Neural crest cell (in vitro differentiated cells): ENCODE data around the gene RNF19B. TPM values are rescaled to one million over a fixed set of nuclear protein-coding genes. Genes with fewer than 3 reads are reported as not detected.

Experiments used
- DNase-seq: peaks from one replicate; pipeline ENCODE4 v3.0.0; 2021; ENCODE audit warnings: low read depth, mixed read lengths, low spot score
- H3K27ac Mint-ChIP-seq: one replicate; pipeline ENCODE4 v1.8.0; 2021; ENCODE audit warnings: mild to moderate bottlenecking, mixed read lengths; ENCODE audit not compliant: unreplicated experiment
- H3K27me3 Mint-ChIP-seq: 2 replicates; pipeline ENCODE4 v1.8.0; 2021; ENCODE audit warnings: low read depth, mild to moderate bottlenecking, mixed read lengths
- H3K36me3 Mint-ChIP-seq: 2 replicates; pipeline ENCODE4 v1.8.0; 2021; ENCODE audit warnings: low read depth, mild to moderate bottlenecking, mixed read lengths
- H3K4me1 Mint-ChIP-seq: 2 replicates; pipeline ENCODE4 v1.8.0; 2021; ENCODE audit warnings: mixed read lengths
- H3K4me3 Mint-ChIP-seq: one replicate; pipeline ENCODE4 v1.8.0; 2021; ENCODE audit warnings: mild to moderate bottlenecking, mixed read lengths
- H3K9me3 Mint-ChIP-seq: 2 replicates; pipeline ENCODE4 v1.8.0; 2021; ENCODE audit warnings: mixed read lengths
- CTCF ChIP-seq: fragments of 200-600 bp; sonication (generic); conservative IDR thresholded peaks from 2 replicates; pipeline ENCODE4 v1.5.0; 2021; ENCODE audit warnings: antibody characterized with exemption, mild to moderate bottlenecking
- total RNA-seq: library from RNA; stranded (reverse); gene quantifications from 2 replicates; pipeline ENCODE4 v1.2.1, GENCODE V29; 2021

The RNF19B gene
- total RNA-seq, 1 donor from 2014 or later = 14.9 TPM

DNA sequence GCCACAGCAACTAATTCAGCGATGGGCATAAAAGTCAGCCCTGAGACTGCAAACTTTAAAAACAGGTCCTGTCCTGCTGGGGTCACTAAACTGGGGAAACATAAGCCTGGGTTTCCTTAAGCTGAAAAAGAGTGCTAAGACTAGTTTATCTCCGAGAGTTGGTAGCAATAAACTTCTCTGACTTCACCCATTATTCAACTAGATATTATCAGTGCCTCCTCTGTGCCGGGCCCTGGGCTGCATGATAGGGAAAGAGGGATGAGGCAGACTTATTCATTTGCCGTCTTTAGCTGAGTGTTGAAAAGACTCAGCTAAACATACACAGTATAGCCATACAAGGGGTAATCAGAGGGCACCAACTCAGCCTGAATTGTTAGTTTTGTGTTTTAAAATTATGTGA, 39.0 kb upstream of the RNF19B start:
- no peak overlapping the region for H3K4me3 Mint-ChIP-seq
- H3K4me1 Mint-ChIP-seq = peaks cover 31% of the 10 kb centered on the region
- TF ChIP-seq CTCF = no peak
- peaks cover 6% of the 10 kb centered on the region for H3K36me3 Mint-ChIP-seq
- no peak overlapping the region for H3K27ac Mint-ChIP-seq
- no peaks in the 10 kb centered on the region for H3K9me3 Mint-ChIP-seq
- no peaks in the 10 kb centered on the region for H3K27me3 Mint-ChIP-seq
- DNase-seq = no peak

- no peak overlapping the region for H3K4me3 Mint-ChIP-seq
- H3K9me3 Mint-ChIP-seq = no peaks in the 10 kb centered on the region
- no peak for DNase-seq
- H3K4me1 Mint-ChIP-seq = peaks cover 34% of the 10 kb centered on the region
- no peaks in the 10 kb centered on the region for H3K27me3 Mint-ChIP-seq
- TF ChIP-seq CTCF = no peak
- H3K36me3 Mint-ChIP-seq = peaks cover 3% of the 10 kb centered on the region
- no peak overlapping the region for H3K27ac Mint-ChIP-seq
These were observed 37.4 kb upstream of the RNF19B start for GRCh38 chr1:33002006-33002405.

DNA sequence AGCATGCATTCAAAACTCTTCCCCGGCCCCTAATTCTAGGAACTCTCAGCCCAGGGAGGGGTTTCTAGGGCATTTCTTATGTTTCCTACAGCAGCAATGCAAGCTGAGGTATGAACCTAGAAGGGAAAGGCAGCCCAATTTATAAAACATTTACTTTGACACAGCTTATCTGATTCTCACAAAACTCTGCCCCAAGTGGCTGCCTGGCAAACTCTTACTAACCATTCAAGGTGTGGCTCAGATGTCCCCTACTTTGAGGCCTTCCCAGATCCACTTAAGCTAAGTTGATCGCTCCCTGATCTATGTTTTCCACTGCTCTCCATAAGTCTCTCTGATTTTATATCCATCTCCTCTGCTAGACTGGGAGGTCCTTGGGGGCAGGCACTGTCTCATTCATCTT, 36.7 kb upstream of the RNF19B start:
- no peak overlapping the region for H3K4me3 Mint-ChIP-seq
- no peaks in the 10 kb centered on the region for H3K27me3 Mint-ChIP-seq
- no peaks in the 10 kb centered on the region for H3K9me3 Mint-ChIP-seq
- no peak for DNase-seq
- H3K4me1 Mint-ChIP-seq = peaks cover 34% of the 10 kb centered on the region
- no peak overlapping the region for H3K27ac Mint-ChIP-seq
- peak; percentile 31 for TF ChIP-seq CTCF
- H3K36me3 Mint-ChIP-seq = peaks cover 3% of the 10 kb centered on the region

GRCh38 chr1:33000427-33001026, 35.9 kb upstream of the RNF19B start:
- no peak for TF ChIP-seq CTCF
- no peak overlapping the region for H3K27ac Mint-ChIP-seq
- H3K36me3 Mint-ChIP-seq = peaks cover 3% of the 10 kb centered on the region
- no peaks in the 10 kb centered on the region for H3K27me3 Mint-ChIP-seq
- peaks cover 27% of the 10 kb centered on the region for H3K4me1 Mint-ChIP-seq
- DNase-seq = no peak
- no peaks in the 10 kb centered on the region for H3K9me3 Mint-ChIP-seq
- no peak overlapping the region for H3K4me3 Mint-ChIP-seq

DNA sequence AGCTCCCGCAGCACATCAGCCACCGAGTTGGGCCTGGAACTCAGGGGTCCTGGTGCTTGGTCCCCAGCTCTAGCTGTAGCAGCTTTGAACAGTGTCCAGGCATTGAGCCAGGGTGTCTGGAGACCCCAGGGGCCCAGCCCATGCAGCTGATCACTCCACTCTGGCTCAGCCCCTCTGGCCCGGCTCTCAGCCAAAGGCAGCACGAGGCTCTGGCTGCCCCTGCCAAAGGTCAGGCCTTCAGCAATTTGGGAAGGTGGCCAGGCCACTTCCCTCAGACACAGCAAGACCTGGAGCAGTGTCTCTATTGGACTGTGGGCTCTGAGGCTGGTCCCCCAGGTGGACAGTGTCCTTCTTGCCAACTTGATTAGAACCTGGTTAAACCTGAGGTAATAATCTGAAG, 34.4 kb upstream of the RNF19B start:
- Mint-ChIP-seq H3K4me1 (peaks cover 23% of the 10 kb centered on the region), H3K4me3 (no peak overlapping the region), H3K27ac (no peak overlapping the region), H3K9me3 (no peaks in the 10 kb centered on the region), H3K27me3 (no peaks in the 10 kb centered on the region), H3K36me3 (peaks cover 6% of the 10 kb centered on the region)
- no peak for DNase-seq
- TF ChIP-seq CTCF = no peak

GRCh38 chr1:32998064-32998463, 33.5 kb upstream of the RNF19B start:
- no peaks in the 10 kb centered on the region for H3K9me3 Mint-ChIP-seq
- TF ChIP-seq CTCF = no peak
- no peak overlapping the region for H3K4me3 Mint-ChIP-seq
- DNase-seq = no peak
- H3K27me3 Mint-ChIP-seq = no peaks in the 10 kb centered on the region
- H3K4me1 Mint-ChIP-seq = peaks cover 23% of the 10 kb centered on the region
- peaks cover 6% of the 10 kb centered on the region for H3K36me3 Mint-ChIP-seq
- no peak overlapping the region for H3K27ac Mint-ChIP-seq
